ENCODE results near the gene ZNF512B. TPM values are rescaled to one million over a fixed set of nuclear protein-coding genes. Genes with fewer than 3 reads are reported as not detected.

The ZNF512B gene
- total RNA-seq, 1 donor from 2014 or later: 10.3 TPM

GRCh38 chr20:64010711-64011237 is 41.0 kb upstream of the ZNF512B start:
- intact Hi-C loops (cut with DNase I): no loop called here
- peaks cover under 1% of the 10 kb centered on the region for H3K4me1 ChIP-seq
- H3K9me3 ChIP-seq: no peaks in the 10 kb centered on the region
- H3K27me3 ChIP-seq: no peaks in the 10 kb centered on the region
- H3K27ac ChIP-seq: no peak overlapping the region
- DNase-seq (ENCODE audit: extremely low spot score in 2 of 2): no peak
- no peak overlapping the region for H3K4me3 ChIP-seq
- peaks cover 4 to 64% of the 10 kb centered on the region in 2 donors for H3K36me3 ChIP-seq
- TF ChIP-seq POLR2AphosphoS5 (IDR thresholded peaks at IDR 0.05; ENCODE audit: insufficient read depth in 1 of 2, low read depth in 1 of 2): no peak
- no peak for TF ChIP-seq CTCF (IDR thresholded peaks at IDR 0.05)
- TF ChIP-seq POLR2A (IDR thresholded peaks at IDR 0.05): no peak

- Histone ChIP-seq H3K36me3 (peaks cover 4 to 67% of the 10 kb centered on the region in 2 donors), H3K4me3 (no peak overlapping the region), H3K27ac (no peak overlapping the region), H3K4me1 (peaks cover 9% of the 10 kb centered on the region), H3K27me3 (no peaks in the 10 kb centered on the region), H3K9me3 (no peaks in the 10 kb centered on the region)
- TF ChIP-seq POLR2AphosphoS5 (IDR thresholded peaks at IDR 0.05; ENCODE audit: insufficient read depth in 1 of 2, low read depth in 1 of 2) (no peak), POLR2A (IDR thresholded peaks at IDR 0.05) (no peak), CTCF (IDR thresholded peaks at IDR 0.05) (no peak)
- no peak for DNase-seq (ENCODE audit: extremely low spot score in 2 of 2)
- intact Hi-C loops (cut with DNase I): no loop called here
Measured at GRCh38 chr20:64009811-64010387, 40.2 kb upstream of the ZNF512B start.

GRCh38 chr20:64006902-64007301 is 37.2 kb upstream of the ZNF512B start:
- Histone ChIP-seq H3K4me3 (no peak overlapping the region), H3K27ac (no peak overlapping the region), H3K4me1 (peaks cover 18% of the 10 kb centered on the region), H3K9me3 (no peaks in the 10 kb centered on the region), H3K36me3 (peaks cover 4 to 69% of the 10 kb centered on the region in 2 donors), H3K27me3 (no peaks in the 10 kb centered on the region)
- TF ChIP-seq POLR2AphosphoS5 (IDR thresholded peaks at IDR 0.05; ENCODE audit: insufficient read depth in 1 of 2, low read depth in 1 of 2) (no peak), CTCF (IDR thresholded peaks at IDR 0.05) (no peak), POLR2A (IDR thresholded peaks at IDR 0.05) (no peak)
- intact Hi-C loops (cut with DNase I): no loop called here
- DNase-seq (ENCODE audit: extremely low spot score in 2 of 2): no peak

GRCh38 chr20:64006490-64006889 is 36.8 kb upstream of the ZNF512B start:
- Histone ChIP-seq H3K27ac (no peak overlapping the region), H3K9me3 (no peaks in the 10 kb centered on the region), H3K36me3 (peaks cover 4 to 72% of the 10 kb centered on the region in 2 donors), H3K4me3 (no peak overlapping the region), H3K27me3 (no peaks in the 10 kb centered on the region), H3K4me1 (peaks cover 18% of the 10 kb centered on the region)
- TF ChIP-seq POLR2AphosphoS5 (IDR thresholded peaks at IDR 0.05; ENCODE audit: insufficient read depth in 1 of 2, low read depth in 1 of 2): no peak
- no peak for TF ChIP-seq POLR2A (IDR thresholded peaks at IDR 0.05)
- no peak for TF ChIP-seq CTCF (IDR thresholded peaks at IDR 0.05)
- DNase-seq (ENCODE audit: extremely low spot score in 2 of 2): no peak
- intact Hi-C loops (cut with DNase I): no loop called here

- no peak overlapping the region for H3K27ac ChIP-seq
- H3K4me3 ChIP-seq: no peak overlapping the region
- peaks cover 18% of the 10 kb centered on the region for H3K4me1 ChIP-seq
- DNase-seq (ENCODE audit: extremely low spot score in 2 of 2): no peak
- peaks cover 0 to 72% of the 10 kb centered on the region in 2 donors for H3K36me3 ChIP-seq
- H3K9me3 ChIP-seq: no peaks in the 10 kb centered on the region
- no peak for TF ChIP-seq POLR2AphosphoS5 (IDR thresholded peaks at IDR 0.05; ENCODE audit: insufficient read depth in 1 of 2, low read depth in 1 of 2)
- TF ChIP-seq CTCF (IDR thresholded peaks at IDR 0.05): no peak
- no peak for TF ChIP-seq POLR2A (IDR thresholded peaks at IDR 0.05)
- intact Hi-C loops (cut with DNase I): no loop called here
- H3K27me3 ChIP-seq: no peaks in the 10 kb centered on the region
Measured at GRCh38 chr20:64005394-64005793, 35.7 kb upstream of the ZNF512B start.

All from vagina (tissue), 2 donors.